D721Med (cell line): Measurements from ENCODE around the gene HAVCR1.
"Not testable (repeated sequence)": the region's sequence is repeated elsewhere in the genome, so short reads cannot be mapped to it uniquely, and the experiment has no call there.

Experiments
- DNase-seq: peaks from one replicate; pipeline ENCODE4 v3.0.0; 2011; ENCODE audit warnings: low spot score; ENCODE audit not compliant: insufficient read length
- FAIRE-seq: peaks from 2 replicates; lab custom pipeline; 2011; peaks lifted over from hg19 to GRCh38; lab: Jason Lieb, UNC
- CTCF ChIP-seq: IDR thresholded peaks from 2 replicates; pipeline ENCODE4 v1.5.1; 2012; ENCODE audit warnings: mild to moderate bottlenecking, control low read depth; ENCODE audit not compliant: insufficient read depth; ENCODE audit errors: missing control alignments

HAVCR1 gene

DNA sequence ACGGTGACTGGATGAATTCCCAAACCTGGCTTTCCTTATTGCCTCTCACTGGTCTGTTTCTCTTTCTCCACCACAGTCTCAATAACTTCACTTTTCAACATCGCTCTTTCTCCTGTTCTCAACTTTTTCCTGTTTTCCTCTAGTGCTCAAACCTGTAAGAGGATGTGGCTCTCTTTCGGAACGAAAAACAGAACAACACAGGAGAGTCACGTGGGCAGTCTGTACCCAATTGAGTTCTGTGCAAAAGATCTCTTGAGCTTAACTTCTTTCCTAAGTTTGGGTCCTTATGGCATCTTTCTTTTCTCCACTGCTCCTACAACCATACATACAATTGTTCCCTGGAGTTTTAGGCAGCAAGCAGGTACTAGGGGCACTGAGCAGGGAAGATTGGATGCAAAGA lies 8.9 kb downstream of the HAVCR1 start:
- DNase-seq (no peak), FAIRE-seq (no peak)
- TF ChIP-seq CTCF: no peak

- no peak for TF ChIP-seq CTCF
- no peak for FAIRE-seq
- DNase-seq: no peak
Measured at GRCh38 chr5:157049605-157050004, 9.3 kb downstream of the HAVCR1 start.

GRCh38 chr5:157047898-157048297 lies 11.0 kb downstream of the HAVCR1 start:
- TF ChIP-seq CTCF: no peak
- DNase-seq: no peak
- FAIRE-seq: no peak

DNA sequence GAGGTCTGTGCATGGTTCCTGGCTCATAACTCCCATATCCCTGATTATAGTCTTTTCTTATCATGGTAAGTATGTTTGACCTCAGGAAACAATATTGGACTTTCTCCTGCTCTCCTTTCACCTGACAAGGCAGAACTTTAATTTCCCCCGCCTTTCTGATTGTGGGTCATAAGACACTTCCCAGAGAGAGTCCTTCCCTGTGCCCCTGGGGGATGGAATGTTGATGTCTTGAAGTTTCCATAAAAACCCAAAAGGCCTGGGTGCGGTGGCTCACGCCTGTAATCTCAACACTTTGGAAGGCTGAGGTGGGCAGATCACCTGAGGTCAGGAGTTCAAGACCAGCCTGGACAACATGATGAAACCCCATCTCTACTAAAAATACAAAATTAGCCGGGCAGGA lies 11.9 kb downstream of the HAVCR1 start:
- DNase-seq, FAIRE-seq: not testable (repeated sequence)

- DNase-seq: no peak
- no peak for TF ChIP-seq CTCF
- no peak for FAIRE-seq
Measured at GRCh38 chr5:157046041-157046440, 12.9 kb downstream of the HAVCR1 start.

- DNase-seq: no peak
- TF ChIP-seq CTCF: no peak
- FAIRE-seq: no peak
Measured at GRCh38 chr5:157045601-157046000, 13.3 kb downstream of the HAVCR1 start.

GRCh38 chr5:157038568-157039187 lies 20.2 kb downstream of the HAVCR1 start:
- DNase-seq: no peak
- no peak for FAIRE-seq
- no peak for TF ChIP-seq CTCF

DNA sequence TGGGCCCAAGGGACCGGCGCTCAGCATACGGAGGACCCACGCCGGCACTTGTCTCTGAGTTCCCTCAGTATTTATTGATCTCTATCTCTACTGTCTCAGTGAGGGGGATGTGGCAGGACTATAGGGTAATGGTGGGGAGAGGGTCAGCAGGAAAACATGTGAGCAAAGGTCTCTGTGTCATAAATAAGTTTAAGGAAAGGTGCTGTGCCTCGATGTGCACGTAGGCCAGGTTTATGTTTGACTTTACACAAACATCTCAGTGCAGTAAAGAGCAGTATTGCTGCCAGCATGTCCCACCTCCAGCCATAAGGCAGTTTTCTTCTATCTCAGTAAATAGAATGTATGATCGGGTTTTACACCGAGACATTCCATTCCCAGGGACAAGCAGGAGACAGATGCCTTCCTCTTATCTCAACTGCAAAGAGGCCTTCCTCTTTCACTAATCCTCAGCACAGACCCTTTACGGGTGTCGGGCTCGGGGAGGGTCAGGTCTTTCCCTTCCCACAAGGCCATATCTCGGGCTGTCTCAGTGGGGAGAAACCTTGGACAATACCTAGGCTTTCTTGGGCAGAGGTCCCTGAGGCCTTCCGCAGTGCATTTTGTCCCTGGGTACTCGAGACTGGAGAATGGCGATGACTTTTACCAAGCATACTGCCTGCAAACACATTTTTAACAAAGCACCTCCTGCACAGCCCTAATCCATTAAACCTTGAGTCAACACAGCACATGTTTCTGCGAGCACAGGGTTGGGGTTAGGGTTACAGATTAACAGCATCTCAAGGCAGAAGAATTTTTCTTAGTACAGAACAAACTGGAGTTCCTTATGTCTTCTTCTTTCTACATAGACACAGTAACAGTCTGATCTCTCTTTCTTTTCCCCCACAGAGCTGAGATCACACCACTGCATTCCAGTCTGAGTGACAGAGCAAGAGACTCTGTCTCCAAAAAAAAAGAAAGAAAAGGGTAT lies 24.5 kb downstream of the HAVCR1 start:
- FAIRE-seq, DNase-seq: not testable (repeated sequence)
